ENCODE data around the gene THEMIS.
"Not testable (repeated sequence)": the region's sequence is repeated elsewhere in the genome, so short reads cannot be mapped to it uniquely, and the experiment has no call there.

Gene THEMIS

GRCh38 chr6:127725821-127726220 lies 175.0 kb downstream of the THEMIS start:
- DNase-seq (ENCODE audit: low read depth in 2 of 2): no peak

GRCh38 chr6:127718694-127719093 lies 182.2 kb downstream of the THEMIS start:
- no peak for DNase-seq (ENCODE audit: low read depth in 2 of 2)

GRCh38 chr6:127717384-127717783 lies 183.5 kb downstream of the THEMIS start:
- no peak for DNase-seq (ENCODE audit: low read depth in 2 of 2)

- DNase-seq (ENCODE audit: low read depth in 2 of 2): no peak
Measured at GRCh38 chr6:127716465-127716864, 184.4 kb downstream of the THEMIS start.

- DNase-seq (ENCODE audit: low read depth in 2 of 2): no peak
Measured at GRCh38 chr6:127710668-127711067, 190.2 kb downstream of the THEMIS start.

- no peak for DNase-seq (ENCODE audit: low read depth in 2 of 2)
Measured at GRCh38 chr6:127706216-127706615, 194.6 kb downstream of the THEMIS start.

- DNase-seq (ENCODE audit: low read depth in 2 of 2): no peak
Measured at GRCh38 chr6:127695108-127695507, 205.8 kb downstream of the THEMIS start.

GRCh38 chr6:127691146-127691545 lies 209.7 kb downstream of the THEMIS start:
- no peak for DNase-seq (ENCODE audit: low read depth in 2 of 2)

- DNase-seq (ENCODE audit: low read depth in 2 of 2): no peak
Measured at GRCh38 chr6:127690588-127690987, 210.3 kb downstream of the THEMIS start.

- no peak for DNase-seq (ENCODE audit: low read depth in 2 of 2)
Measured at GRCh38 chr6:127690092-127690491, 210.8 kb downstream of the THEMIS start.

- DNase-seq (ENCODE audit: low read depth in 2 of 2): not testable (repeated sequence)
Measured at GRCh38 chr6:127687490-127687889, 213.4 kb downstream of the THEMIS start.

GRCh38 chr6:127686084-127686483 lies 214.8 kb downstream of the THEMIS start:
- DNase-seq (ENCODE audit: low read depth in 2 of 2): no peak

GRCh38 chr6:127684501-127684900 lies 216.4 kb downstream of the THEMIS start:
- no peak for DNase-seq (ENCODE audit: low read depth in 2 of 2)
